NT2/D1 (cell line): Measurements from ENCODE around the gene PIGO.

Source experiments
- DNase-seq: peaks from one replicate; pipeline ENCODE4 v3.0.0-alpha.2; 2011; ENCODE audit warnings: low read depth, low spot score
- H3K27me3 ChIP-seq: 2 replicates; pipeline ENCODE4 v1.6.0; 2011; ENCODE audit warnings: mild to moderate bottlenecking; ENCODE audit not compliant: insufficient read length, insufficient read depth
- H3K36me3 ChIP-seq: 2 replicates; pipeline ENCODE4 v1.6.1; 2011; ENCODE audit warnings: mild to moderate bottlenecking, low read length, mixed read lengths; ENCODE audit not compliant: insufficient read depth, insufficient read length
- H3K4me1 ChIP-seq: 2 replicates; pipeline ENCODE4 v1.5.1; 2011; ENCODE audit not compliant: insufficient read depth, insufficient read length
- H3K4me3 ChIP-seq: 2 replicates; pipeline ENCODE4 v1.5.1; 2011; ENCODE audit warnings: low read depth; ENCODE audit not compliant: insufficient read length
- H3K9ac ChIP-seq: 2 replicates; pipeline ENCODE4 v1.6.0; 2011; ENCODE audit warnings: low read depth; ENCODE audit not compliant: insufficient read length
- H3K9me3 ChIP-seq: 2 replicates; pipeline ENCODE4 v1.5.1; 2011; ENCODE audit warnings: mild to moderate bottlenecking, low read length; ENCODE audit not compliant: insufficient read depth
- SUZ12 ChIP-seq: IDR thresholded peaks from 2 replicates; pipeline ENCODE4 v1.6.1; 2011; ENCODE audit not compliant: insufficient read length, insufficient read depth; ENCODE audit errors: extremely low read depth
- YY1 ChIP-seq: IDR thresholded peaks from 2 replicates; pipeline ENCODE4 v1.6.1; 2011; ENCODE audit not compliant: insufficient read length, insufficient read depth
- ZNF274 ChIP-seq: IDR thresholded peaks from 2 replicates; pipeline ENCODE4 v1.6.1; 2011; ENCODE audit warnings: mild to moderate bottlenecking, low read depth, low read length

The PIGO gene

DNA sequence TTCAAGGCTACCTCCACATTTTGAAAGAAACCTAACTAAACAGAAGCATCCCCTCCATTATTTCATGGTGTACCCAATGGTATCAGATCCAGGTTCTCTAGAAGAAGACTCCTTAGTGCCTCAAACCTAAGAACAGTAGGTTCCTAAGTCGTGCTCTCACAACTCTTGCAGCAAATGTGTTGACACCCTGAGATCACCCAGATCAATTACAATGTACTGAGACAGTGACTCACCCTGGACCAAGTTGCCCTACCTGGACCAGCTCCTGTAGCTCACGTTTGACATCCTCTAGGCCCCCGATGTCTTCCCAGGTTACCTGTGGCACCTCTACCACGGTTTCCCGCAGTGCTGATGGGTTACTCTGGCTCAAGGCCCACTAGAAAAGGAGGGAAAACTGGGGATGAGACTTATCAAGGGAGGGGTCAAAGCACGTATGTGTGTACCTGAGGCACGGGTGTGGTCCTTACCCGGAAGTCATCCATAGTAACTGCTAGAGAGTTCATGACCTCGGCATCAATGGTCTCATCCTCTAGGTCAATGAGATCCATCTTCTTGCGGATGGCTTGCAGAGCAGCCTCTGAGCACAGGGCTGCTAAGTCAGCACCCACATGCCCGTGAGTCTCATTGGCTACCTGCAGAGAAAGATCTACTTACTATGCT lies 35.7 kb downstream of the PIGO start:
- H3K36me3 ChIP-seq, result peaks cover 99% of the 10 kb centered on the region
- no peaks in the 10 kb centered on the region for H3K9me3 ChIP-seq
- H3K27me3 ChIP-seq, result no peaks in the 10 kb centered on the region
- TF ChIP-seq YY1 (no peak), SUZ12 (no peak), ZNF274 (no peak)
- H3K9ac ChIP-seq, result no peak overlapping the region
- no peak overlapping the region for H3K4me3 ChIP-seq
- DNase-seq, result no peak
- no peaks in the 10 kb centered on the region for H3K4me1 ChIP-seq

- DNase-seq, result no peak
- H3K9ac ChIP-seq, result no peak overlapping the region
- peaks cover 95% of the 10 kb centered on the region for H3K36me3 ChIP-seq
- H3K27me3 ChIP-seq, result no peaks in the 10 kb centered on the region
- H3K9me3 ChIP-seq, result no peaks in the 10 kb centered on the region
- no peaks in the 10 kb centered on the region for H3K4me1 ChIP-seq
- H3K4me3 ChIP-seq, result no peak overlapping the region
- TF ChIP-seq SUZ12, result no peak
Observed at GRCh38 chr9:35059438-35059837, 37.0 kb downstream of the PIGO start.

- Histone ChIP-seq H3K9ac (no peak overlapping the region), H3K27me3 (no peaks in the 10 kb centered on the region), H3K9me3 (no peaks in the 10 kb centered on the region), H3K4me3 (no peak overlapping the region), H3K36me3 (peaks cover 83% of the 10 kb centered on the region), H3K4me1 (no peaks in the 10 kb centered on the region)
- no peak for TF ChIP-seq YY1
- TF ChIP-seq SUZ12, result no peak
- TF ChIP-seq ZNF274, result no peak
- no peak for DNase-seq
Observed at GRCh38 chr9:35057271-35057620, 39.1 kb downstream of the PIGO start.

DNA sequence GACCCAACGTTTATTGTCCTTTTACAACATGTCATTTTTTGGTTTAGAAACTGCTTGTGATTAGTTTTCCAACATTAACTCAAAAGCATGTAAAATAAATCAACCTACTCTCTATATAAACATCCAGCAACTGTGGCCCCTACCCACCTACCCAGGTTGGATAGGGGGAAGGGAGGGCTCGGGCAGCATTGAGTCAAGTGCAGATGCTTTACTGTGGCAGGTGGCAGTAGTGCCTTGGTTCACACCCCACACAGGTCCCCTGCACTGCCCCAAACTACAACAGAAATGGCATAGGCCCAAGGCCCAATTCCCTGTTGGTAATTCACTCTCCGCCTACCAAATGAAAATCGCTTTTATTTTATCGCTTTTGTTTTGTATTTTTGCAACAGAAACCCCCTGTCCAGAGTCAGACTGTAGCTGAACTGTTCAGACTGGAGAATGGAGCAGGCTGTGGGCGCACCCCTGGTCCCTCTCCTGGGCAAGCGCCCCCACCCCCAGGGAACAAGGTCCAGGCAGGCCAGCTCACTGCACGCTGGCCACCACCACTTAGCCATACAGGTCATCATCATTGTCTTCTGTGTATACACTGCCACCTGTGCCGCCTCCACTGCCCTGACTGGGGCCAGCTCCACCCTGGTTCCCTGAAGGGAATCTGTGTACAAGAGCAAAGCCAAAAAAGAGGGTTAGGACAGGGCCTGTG lies 39.7 kb downstream of the PIGO start:
- TF ChIP-seq SUZ12, result no peak
- no peak for TF ChIP-seq YY1
- TF ChIP-seq ZNF274, result no peak
- no peak overlapping the region for H3K9ac ChIP-seq
- no peaks in the 10 kb centered on the region for H3K27me3 ChIP-seq
- H3K4me1 ChIP-seq, result no peaks in the 10 kb centered on the region
- no peaks in the 10 kb centered on the region for H3K9me3 ChIP-seq
- DNase-seq, result no peak
- H3K4me3 ChIP-seq, result no peak overlapping the region
- H3K36me3 ChIP-seq, result peaks cover 82% of the 10 kb centered on the region

DNA sequence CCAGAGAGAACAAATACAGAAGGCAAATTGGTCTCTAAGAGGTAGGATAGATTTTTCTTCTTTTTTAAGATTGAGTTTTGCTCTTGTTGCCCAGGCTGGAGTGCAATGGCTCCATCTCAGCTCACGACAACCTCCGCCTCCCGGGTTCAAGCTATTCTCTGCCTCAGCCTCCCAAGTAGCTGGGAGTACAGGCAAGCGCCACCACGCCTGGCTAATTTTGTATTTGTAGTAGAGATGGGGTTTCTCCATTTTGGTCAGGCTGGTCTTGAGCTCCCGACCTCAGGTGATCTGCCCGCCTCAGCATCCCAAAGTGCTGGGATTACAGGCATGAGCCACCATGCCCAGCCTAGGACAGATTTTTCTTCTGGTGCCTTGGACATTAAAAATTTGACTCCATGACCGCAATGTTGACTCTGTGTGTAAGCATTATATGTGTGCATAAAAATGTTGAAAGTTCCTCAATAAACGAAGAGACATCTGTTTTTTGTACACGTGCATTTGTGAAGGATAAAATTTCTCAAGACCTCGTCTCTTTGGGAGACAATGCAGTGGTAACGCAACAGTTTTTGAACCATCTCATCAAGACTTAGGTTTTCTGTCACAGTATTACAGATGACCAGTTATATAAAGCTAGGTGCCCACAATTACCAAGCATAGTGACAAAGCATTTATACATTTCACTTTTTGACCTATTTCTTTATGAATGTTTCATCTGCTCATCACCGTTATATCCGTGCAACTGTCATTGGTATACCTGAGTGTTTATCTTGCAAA lies 41.3 kb downstream of the PIGO start:
- Histone ChIP-seq H3K9ac (no peak overlapping the region), H3K4me1 (no peaks in the 10 kb centered on the region), H3K4me3 (no peak overlapping the region), H3K36me3 (peaks cover 71% of the 10 kb centered on the region), H3K27me3 (no peaks in the 10 kb centered on the region), H3K9me3 (no peaks in the 10 kb centered on the region)
- no peak for DNase-seq
- no peak for TF ChIP-seq ZNF274
- no peak for TF ChIP-seq YY1
- TF ChIP-seq SUZ12, result no peak

GRCh38 chr9:35054185-35054835 lies 42.1 kb downstream of the PIGO start:
- H3K36me3 ChIP-seq, result peaks cover 70% of the 10 kb centered on the region
- H3K9ac ChIP-seq, result no peak overlapping the region
- H3K9me3 ChIP-seq, result no peaks in the 10 kb centered on the region
- H3K4me1 ChIP-seq, result no peaks in the 10 kb centered on the region
- no peaks in the 10 kb centered on the region for H3K27me3 ChIP-seq
- H3K4me3 ChIP-seq, result no peak overlapping the region
- TF ChIP-seq ZNF274 (no peak), SUZ12 (no peak), YY1 (no peak)
- no peak for DNase-seq
